ENCODE data around the gene GFPT2.

Gene GFPT2

GRCh38 chr5:180360078-180360957 is 7.2 kb upstream of the GFPT2 start:
- no peak overlapping the region for H2BK15ac ChIP-seq (ENCODE audit: low read depth, poor library complexity, severe bottlenecking)
- peaks cover 5% of the 10 kb centered on the region for H3K4me1 ChIP-seq (ENCODE audit: control insufficient read depth, insufficient read depth, low read depth, low read length)
- H4K91ac ChIP-seq (ENCODE audit: low read length) = no peak overlapping the region
- H3K4me2 ChIP-seq (ENCODE audit: low read length, poor library complexity, severe bottlenecking) = no peak overlapping the region
- DNase-seq = no peak
- H3K23ac ChIP-seq (ENCODE audit: low read length in 2 of 2) = no peak overlapping the region
- H2AK5ac ChIP-seq (ENCODE audit: low read length, severe bottlenecking) = no peak overlapping the region
- no peaks in the 10 kb centered on the region for H3K9me3 ChIP-seq (ENCODE audit: control insufficient read depth, low read length)
- no peaks in the 10 kb centered on the region for H3K79me1 ChIP-seq (replicated peaks; ENCODE audit: low read length, poor library complexity, severe bottlenecking)
- no peak overlapping the region for H3K14ac ChIP-seq (ENCODE audit: low read length in 2 of 2)
- no peak overlapping the region for H3K9ac ChIP-seq (ENCODE audit: low read length)
- H3K4me3 ChIP-seq (ENCODE audit: insufficient read depth in 1 of 2, low read depth in 1 of 2, low read length in 2 of 2) = no peak overlapping the region
- no peaks in the 10 kb centered on the region for H3K36me3 ChIP-seq (ENCODE audit: control insufficient read depth in 1 of 2, insufficient read depth in 2 of 2, low read depth in 1 of 2, low read length in 2 of 2)
- H3K27ac ChIP-seq (ENCODE audit: low read length, poor library complexity, severe bottlenecking) = no peak overlapping the region
- no peak overlapping the region for H2BK5ac ChIP-seq (ENCODE audit: low read depth, low read length, poor library complexity, severe bottlenecking)
- 93% methylated on average over 24 of the region's 24 CpGs for WGBS
- no peak overlapping the region for H2BK12ac ChIP-seq (ENCODE audit: low read length in 2 of 2)
- no peak overlapping the region for H2BK120ac ChIP-seq (ENCODE audit: low read depth, low read length)
- no peak overlapping the region for H3K4ac ChIP-seq (ENCODE audit: low read depth in 1 of 2, low read length in 2 of 2)
- H4K8ac ChIP-seq (ENCODE audit: low read length) = no peak overlapping the region
- H2AFZ ChIP-seq (ENCODE audit: low read depth, low read length) = no peak overlapping the region
- peaks cover 4 to 10% of the 10 kb centered on the region in 2 experiments for H3K27me3 ChIP-seq (ENCODE audit: control insufficient read depth in 1 of 2, insufficient read depth in 1 of 2, low read length in 2 of 2)
- H3K18ac ChIP-seq (ENCODE audit: low read depth in 1 of 2, low read length in 2 of 2) = no peak overlapping the region

DNA sequence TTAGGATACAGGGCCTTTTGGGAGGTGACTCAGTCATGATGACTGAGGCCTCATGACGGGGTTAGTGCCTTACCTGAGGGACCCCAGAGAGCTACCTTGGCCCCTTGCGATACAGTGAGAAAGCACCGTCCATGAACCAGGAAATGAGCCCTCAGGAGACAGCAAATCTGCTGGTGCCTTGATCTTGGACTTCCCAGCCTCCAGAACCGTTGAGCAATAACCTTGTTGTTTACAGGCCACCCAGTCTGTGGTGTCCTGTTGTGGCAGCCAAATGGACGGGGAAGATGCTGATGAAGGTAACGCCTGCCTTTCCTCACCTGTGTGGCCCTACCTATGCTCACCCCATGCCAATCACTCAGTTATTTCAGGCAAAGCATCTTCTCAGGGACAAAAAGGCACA is 5.6 kb upstream of the GFPT2 start:
- WGBS = 92% methylated on average over 6 of the region's 6 CpGs
- Histone ChIP-seq H3K4me1 (ENCODE audit: control insufficient read depth, insufficient read depth, low read depth, low read length) (peaks cover 9% of the 10 kb centered on the region), H3K27ac (ENCODE audit: low read length, poor library complexity, severe bottlenecking) (no peak overlapping the region), H3K9ac (ENCODE audit: low read length) (no peak overlapping the region), H2AK5ac (ENCODE audit: low read length, severe bottlenecking) (no peak overlapping the region), H3K4me2 (ENCODE audit: low read length, poor library complexity, severe bottlenecking) (no peak overlapping the region), H3K4me3 (ENCODE audit: insufficient read depth in 1 of 2, low read depth in 1 of 2, low read length in 2 of 2) (no peak overlapping the region), H2BK5ac (ENCODE audit: low read depth, low read length, poor library complexity, severe bottlenecking) (no peak overlapping the region), H2AFZ (ENCODE audit: low read depth, low read length) (no peak overlapping the region), H3K79me1 (replicated peaks; ENCODE audit: low read length, poor library complexity, severe bottlenecking) (no peaks in the 10 kb centered on the region), H3K4ac (ENCODE audit: low read depth in 1 of 2, low read length in 2 of 2) (no peak overlapping the region), H2BK120ac (ENCODE audit: low read depth, low read length) (no peak overlapping the region), H3K36me3 (ENCODE audit: control insufficient read depth in 1 of 2, insufficient read depth in 2 of 2, low read depth in 1 of 2, low read length in 2 of 2) (no peaks in the 10 kb centered on the region), H3K23ac (ENCODE audit: low read length in 2 of 2) (no peak overlapping the region), H4K91ac (ENCODE audit: low read length) (no peak overlapping the region), H4K8ac (ENCODE audit: low read length) (no peak overlapping the region), H3K9me3 (ENCODE audit: control insufficient read depth, low read length) (no peaks in the 10 kb centered on the region), H3K27me3 (ENCODE audit: control insufficient read depth in 1 of 2, insufficient read depth in 1 of 2, low read length in 2 of 2) (peaks cover 4 to 18% of the 10 kb centered on the region in 2 experiments), H3K14ac (ENCODE audit: low read length in 2 of 2) (no peak overlapping the region), H2BK12ac (ENCODE audit: low read length in 2 of 2) (no peak overlapping the region), H2BK15ac (ENCODE audit: low read depth, poor library complexity, severe bottlenecking) (no peak overlapping the region), H3K18ac (ENCODE audit: low read depth in 1 of 2, low read length in 2 of 2) (no peak overlapping the region)
- no peak for DNase-seq

- Histone ChIP-seq H3K4ac (ENCODE audit: low read depth in 1 of 2, low read length in 2 of 2) (no peak overlapping the region), H3K18ac (ENCODE audit: low read depth in 1 of 2, low read length in 2 of 2) (no peak overlapping the region), H3K23ac (ENCODE audit: low read length in 2 of 2) (no peak overlapping the region), H3K4me3 (ENCODE audit: insufficient read depth in 1 of 2, low read depth in 1 of 2, low read length in 2 of 2) (no peak overlapping the region), H3K36me3 (ENCODE audit: control insufficient read depth in 1 of 2, insufficient read depth in 2 of 2, low read depth in 1 of 2, low read length in 2 of 2) (no peaks in the 10 kb centered on the region), H3K9me3 (ENCODE audit: control insufficient read depth, low read length) (no peaks in the 10 kb centered on the region), H3K27me3 (ENCODE audit: control insufficient read depth in 1 of 2, insufficient read depth in 1 of 2, low read length in 2 of 2) (peaks cover 4 to 18% of the 10 kb centered on the region in 2 experiments), H2BK15ac (ENCODE audit: low read depth, poor library complexity, severe bottlenecking) (no peak overlapping the region), H2AK5ac (ENCODE audit: low read length, severe bottlenecking) (no peak overlapping the region), H3K27ac (ENCODE audit: low read length, poor library complexity, severe bottlenecking) (no peak overlapping the region), H3K4me2 (ENCODE audit: low read length, poor library complexity, severe bottlenecking) (no peak overlapping the region), H3K4me1 (ENCODE audit: control insufficient read depth, insufficient read depth, low read depth, low read length) (peaks cover 12% of the 10 kb centered on the region), H2BK120ac (ENCODE audit: low read depth, low read length) (no peak overlapping the region), H3K14ac (ENCODE audit: low read length in 2 of 2) (no peak overlapping the region), H4K8ac (ENCODE audit: low read length) (no peak overlapping the region), H3K79me1 (replicated peaks; ENCODE audit: low read length, poor library complexity, severe bottlenecking) (no peaks in the 10 kb centered on the region), H4K91ac (ENCODE audit: low read length) (no peak overlapping the region), H2AFZ (ENCODE audit: low read depth, low read length) (no peak overlapping the region), H2BK12ac (ENCODE audit: low read length in 2 of 2) (no peak overlapping the region), H2BK5ac (ENCODE audit: low read depth, low read length, poor library complexity, severe bottlenecking) (no peak overlapping the region), H3K9ac (ENCODE audit: low read length) (no peak overlapping the region)
- 92% methylated on average over 6 of the region's 6 CpGs for WGBS
- DNase-seq = no peak
These were observed 5.0 kb upstream of the GFPT2 start for GRCh38 chr5:180358179-180358578.

DNA sequence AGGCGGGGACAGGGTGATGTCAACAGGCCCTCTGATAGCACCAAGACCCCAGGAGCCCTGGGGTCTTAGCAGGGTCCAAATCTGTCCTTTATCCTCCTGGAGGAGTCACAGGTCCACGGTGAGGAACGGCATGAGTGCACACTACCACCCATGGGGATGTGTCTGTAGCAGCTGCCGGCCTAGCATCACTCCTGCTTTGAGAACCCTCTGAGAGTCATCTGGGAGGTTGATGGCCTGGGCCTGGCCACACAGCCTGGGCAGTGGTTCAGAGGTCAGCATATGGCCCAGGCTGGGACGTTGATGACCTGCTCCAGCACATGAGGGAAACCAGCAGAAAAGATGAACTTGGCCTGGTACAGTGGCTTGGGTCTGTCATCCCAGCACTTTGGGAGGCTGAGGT is 1.8 kb upstream of the GFPT2 start:
- H4K8ac ChIP-seq (ENCODE audit: low read length) = no peak overlapping the region
- peaks cover 11% of the 10 kb centered on the region for H3K79me1 ChIP-seq (replicated peaks; ENCODE audit: low read length, poor library complexity, severe bottlenecking)
- H3K23ac ChIP-seq (ENCODE audit: low read length in 2 of 2) = no peak overlapping the region
- H2BK12ac ChIP-seq (ENCODE audit: low read length in 2 of 2) = no peak overlapping the region
- H3K9ac ChIP-seq (ENCODE audit: low read length) = no peak overlapping the region
- H4K91ac ChIP-seq (ENCODE audit: low read length) = no peak overlapping the region
- H2AK5ac ChIP-seq (ENCODE audit: low read length, severe bottlenecking) = no peak overlapping the region
- no peak overlapping the region for H3K14ac ChIP-seq (ENCODE audit: low read length in 2 of 2)
- no peak overlapping the region for H2AFZ ChIP-seq (ENCODE audit: low read depth, low read length)
- H3K4me2 ChIP-seq (ENCODE audit: low read length, poor library complexity, severe bottlenecking) = no peak overlapping the region
- H2BK15ac ChIP-seq (ENCODE audit: low read depth, poor library complexity, severe bottlenecking) = no peak overlapping the region
- no peak overlapping the region for H3K4ac ChIP-seq (ENCODE audit: low read depth in 1 of 2, low read length in 2 of 2)
- no peak overlapping the region for H2BK120ac ChIP-seq (ENCODE audit: low read depth, low read length)
- no peaks in the 10 kb centered on the region for H3K9me3 ChIP-seq (ENCODE audit: control insufficient read depth, low read length)
- H3K36me3 ChIP-seq (ENCODE audit: control insufficient read depth in 1 of 2, insufficient read depth in 2 of 2, low read depth in 1 of 2, low read length in 2 of 2) = peaks cover 0 to under 1% of the 10 kb centered on the region in 2 experiments
- peaks cover 22% of the 10 kb centered on the region for H3K4me1 ChIP-seq (ENCODE audit: control insufficient read depth, insufficient read depth, low read depth, low read length)
- no peak overlapping the region for H2BK5ac ChIP-seq (ENCODE audit: low read depth, low read length, poor library complexity, severe bottlenecking)
- peaks cover 4 to 18% of the 10 kb centered on the region in 2 experiments for H3K27me3 ChIP-seq (ENCODE audit: control insufficient read depth in 1 of 2, insufficient read depth in 1 of 2, low read length in 2 of 2)
- WGBS = 88% methylated on average over 5 of the region's 5 CpGs
- H3K27ac ChIP-seq (ENCODE audit: low read length, poor library complexity, severe bottlenecking) = no peak overlapping the region
- no peak for DNase-seq
- no peak overlapping the region for H3K18ac ChIP-seq (ENCODE audit: low read depth in 1 of 2, low read length in 2 of 2)
- no peak overlapping the region for H3K4me3 ChIP-seq (ENCODE audit: insufficient read depth in 1 of 2, low read depth in 1 of 2, low read length in 2 of 2)

Measured in mesenchymal stem cell (in vitro differentiated cells and primary cell).